ENCODE results near the gene WDFY4. TPM values are rescaled to one million over a fixed set of nuclear protein-coding genes. Genes with fewer than 3 reads are reported as not detected.

The WDFY4 gene
- total RNA-seq, 1 experiment from 2014 or later: not detected

GRCh38 chr10:48682265-48682664 is 2.4 kb upstream of the WDFY4 start:
- Histone ChIP-seq H3K27me3 (ENCODE audit: insufficient read depth, low read length) (no peaks in the 10 kb centered on the region), H3K23me2 (ENCODE audit: insufficient read length, low read depth, low read length, poor library complexity, severe bottlenecking) (no peaks in the 10 kb centered on the region), H4K91ac (ENCODE audit: insufficient read length, low read depth, low read length) (no peak overlapping the region), H2BK120ac (ENCODE audit: low read depth, low read length, poor library complexity, severe bottlenecking) (no peak overlapping the region), H3K9me3 (ENCODE audit: control insufficient read depth, low read depth, low read length) (no peaks in the 10 kb centered on the region), H3K79me2 (ENCODE audit: insufficient read depth, low read length) (no peaks in the 10 kb centered on the region), H4K8ac (replicated peaks; ENCODE audit: insufficient read length, low read depth, low read length) (no peak overlapping the region), H3K79me1 (ENCODE audit: insufficient read depth, low read depth, low read length, poor library complexity, severe bottlenecking) (no peaks in the 10 kb centered on the region), H2AK5ac (ENCODE audit: insufficient read length, low read length) (no peak overlapping the region), H3K14ac (ENCODE audit: insufficient read depth, low read length) (no peak overlapping the region), H4K20me1 (ENCODE audit: control insufficient read depth, insufficient read depth, insufficient read length) (no peaks in the 10 kb centered on the region), H2BK15ac (ENCODE audit: low read depth, low read length) (no peak overlapping the region), H2BK12ac (ENCODE audit: insufficient read length, low read depth, low read length) (no peak overlapping the region), H3K56ac (ENCODE audit: insufficient read length, low read depth, low read length) (no peak overlapping the region), H2AFZ (ENCODE audit: low read length) (no peak overlapping the region), H2BK20ac (ENCODE audit: low read depth, low read length, poor library complexity, severe bottlenecking) (no peak overlapping the region), H3K23ac (ENCODE audit: insufficient read length, low read depth, low read length) (no peak overlapping the region), H3K4me1 (ENCODE audit: insufficient read depth, low read length) (no peaks in the 10 kb centered on the region; the same call in 1 of the 2 replicates), H2BK5ac (ENCODE audit: insufficient read length, low read length) (no peak overlapping the region), H3K4me2 (ENCODE audit: insufficient read depth, insufficient read length, low read length) (no peak overlapping the region), H3K9ac (ENCODE audit: extremely low read depth, insufficient read length, low read length) (no peak overlapping the region), H4K5ac (ENCODE audit: insufficient read length, low read depth, low read length) (no peak overlapping the region), H3K27ac (ENCODE audit: insufficient read length, low read depth, low read length) (no peak overlapping the region), H3K18ac (ENCODE audit: insufficient read length, low read depth, low read length) (no peak overlapping the region), H3K4ac (ENCODE audit: low read depth, low read length) (no peak overlapping the region), H3T11ph (ENCODE audit: low read length) (no peak overlapping the region)
- H3K9me3 Mint-ChIP-seq: peaks cover 15 to 17% of the 10 kb centered on the region in 2 experiments
- TF ChIP-seq, protein P1, sequence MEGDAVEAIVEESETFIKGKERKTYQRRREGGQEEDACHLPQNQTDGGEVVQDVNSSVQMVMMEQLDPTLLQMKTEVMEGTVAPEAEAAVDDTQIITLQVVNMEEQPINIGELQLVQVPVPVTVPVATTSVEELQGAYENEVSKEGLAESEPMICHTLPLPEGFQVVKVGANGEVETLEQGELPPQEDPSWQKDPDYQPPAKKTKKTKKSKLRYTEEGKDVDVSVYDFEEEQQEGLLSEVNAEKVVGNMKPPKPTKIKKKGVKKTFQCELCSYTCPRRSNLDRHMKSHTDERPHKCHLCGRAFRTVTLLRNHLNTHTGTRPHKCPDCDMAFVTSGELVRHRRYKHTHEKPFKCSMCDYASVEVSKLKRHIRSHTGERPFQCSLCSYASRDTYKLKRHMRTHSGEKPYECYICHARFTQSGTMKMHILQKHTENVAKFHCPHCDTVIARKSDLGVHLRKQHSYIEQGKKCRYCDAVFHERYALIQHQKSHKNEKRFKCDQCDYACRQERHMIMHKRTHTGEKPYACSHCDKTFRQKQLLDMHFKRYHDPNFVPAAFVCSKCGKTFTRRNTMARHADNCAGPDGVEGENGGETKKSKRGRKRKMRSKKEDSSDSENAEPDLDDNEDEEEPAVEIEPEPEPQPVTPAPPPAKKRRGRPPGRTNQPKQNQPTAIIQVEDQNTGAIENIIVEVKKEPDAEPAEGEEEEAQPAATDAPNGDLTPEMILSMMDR (conservative IDR thresholded peaks at IDR 0.05): no peak
- no peaks in the 10 kb centered on the region for H3K27me3 Mint-ChIP-seq (ENCODE audit: low read depth)
- WGBS (ENCODE audit: extremely low coverage, insufficient read length, low lambda C conversion rate): no CpG with 5 or more reads among the region's 3 CpGs
- no peak for DNase-seq
- no peak overlapping the region for H3K4me3 Mint-ChIP-seq
- H3K36me3 Mint-ChIP-seq (ENCODE audit: insufficient read depth in 1 of 3, low read depth in 3 of 3): peaks cover 0 to 4% (median 2%) of the 10 kb centered on the region in 3 experiments; a peak in 1 of 7 replicates
- H3K4me1 Mint-ChIP-seq: no peaks in the 10 kb centered on the region
- no peak overlapping the region for H3K27ac Mint-ChIP-seq

All from H9 (cell line).